ENCODE results near the gene KCNQ1. TPM values are rescaled to one million over a fixed set of nuclear protein-coding genes. Genes with fewer than 3 reads are reported as not detected.

Gene KCNQ1
- total RNA-seq, 1 experiment from 2014 or later = 2.3 TPM

- DNase-seq = no peak
- Mint-ChIP-seq H3K4me3 (no peak overlapping the region), H3K27me3 (ENCODE audit: low read depth) (peaks cover 23% of the 10 kb centered on the region), H3K36me3 (ENCODE audit: insufficient read depth in 1 of 3, low read depth in 3 of 3) (no peaks in the 10 kb centered on the region), H3K27ac (no peak overlapping the region), H3K4me1 (no peaks in the 10 kb centered on the region), H3K9me3 (no peaks in the 10 kb centered on the region; a peak in 1 of 5 replicates)
- H3K4ac ChIP-seq (ENCODE audit: low read depth, low read length) = no peak overlapping the region
- no peaks in the 10 kb centered on the region for H4K20me1 ChIP-seq (ENCODE audit: control insufficient read depth, insufficient read depth, insufficient read length)
- H2BK120ac ChIP-seq (ENCODE audit: low read depth, low read length, poor library complexity, severe bottlenecking) = no peak overlapping the region
- no peaks in the 10 kb centered on the region for H3K79me2 ChIP-seq (ENCODE audit: insufficient read depth, low read length)
- no peak overlapping the region for H3K18ac ChIP-seq (ENCODE audit: insufficient read length, low read depth, low read length)
- no peak overlapping the region for H2BK20ac ChIP-seq (ENCODE audit: low read depth, low read length, poor library complexity, severe bottlenecking)
- no peaks in the 10 kb centered on the region for H3K23me2 ChIP-seq (ENCODE audit: insufficient read length, low read depth, low read length, poor library complexity, severe bottlenecking)
- no peak overlapping the region for H4K8ac ChIP-seq (replicated peaks; ENCODE audit: insufficient read length, low read depth, low read length)
- H3K56ac ChIP-seq (ENCODE audit: insufficient read length, low read depth, low read length) = no peak overlapping the region
- no peaks in the 10 kb centered on the region for H3K79me1 ChIP-seq (ENCODE audit: insufficient read depth, low read depth, low read length, poor library complexity, severe bottlenecking)
- H2AFZ ChIP-seq (ENCODE audit: low read length) = no peak overlapping the region
- H3T11ph ChIP-seq (ENCODE audit: low read length) = no peak overlapping the region
- no peak overlapping the region for H3K4me2 ChIP-seq (ENCODE audit: insufficient read depth, insufficient read length, low read length)
- H3K4me1 ChIP-seq (ENCODE audit: insufficient read depth, low read length) = no peaks in the 10 kb centered on the region
- no peaks in the 10 kb centered on the region for H3K9me3 ChIP-seq (ENCODE audit: control insufficient read depth, low read depth, low read length)
- H2BK12ac ChIP-seq (ENCODE audit: insufficient read length, low read depth, low read length) = no peak overlapping the region
- no peak for TF ChIP-seq CTCF (conservative IDR thresholded peaks at IDR 0.05)
- no peak overlapping the region for H4K5ac ChIP-seq (ENCODE audit: insufficient read length, low read depth, low read length)
- no peak overlapping the region for H3K14ac ChIP-seq (ENCODE audit: insufficient read depth, low read length)
- no CpG with 5 or more reads among the region's 13 CpGs for WGBS (ENCODE audit: extremely low coverage, insufficient read length, low lambda C conversion rate)
- H4K91ac ChIP-seq (ENCODE audit: insufficient read length, low read depth, low read length) = no peak overlapping the region
- no peak overlapping the region for H3K9ac ChIP-seq (ENCODE audit: extremely low read depth, insufficient read length, low read length)
- no peak overlapping the region for H2BK15ac ChIP-seq (ENCODE audit: low read depth, low read length)
- no peak overlapping the region for H2BK5ac ChIP-seq (ENCODE audit: insufficient read length, low read length)
- no peak overlapping the region for H2AK5ac ChIP-seq (ENCODE audit: insufficient read length, low read length)
- no peaks in the 10 kb centered on the region; the same call in 1 of the 2 replicates for H3K27me3 ChIP-seq (ENCODE audit: insufficient read depth, low read length)
- H3K27ac ChIP-seq (ENCODE audit: insufficient read length, low read depth, low read length) = no peak overlapping the region
- H3K23ac ChIP-seq (ENCODE audit: insufficient read length, low read depth, low read length) = no peak overlapping the region
These were observed 12.2 kb upstream of the KCNQ1 start for GRCh38 chr11:2432628-2433071.

Data from H9 (cell line).